GM15510 (cell line): ENCODE measurements around the gene ZNF532.

ENCODE experiments used
- POLR2A ChIP-seq: IDR thresholded peaks from 3 replicates; pipeline ENCODE4 v1.6.1; 2011; ENCODE audit warnings: borderline replicate concordance; ENCODE audit not compliant: insufficient read length; ENCODE audit errors: extremely low read depth

Gene ZNF532

DNA sequence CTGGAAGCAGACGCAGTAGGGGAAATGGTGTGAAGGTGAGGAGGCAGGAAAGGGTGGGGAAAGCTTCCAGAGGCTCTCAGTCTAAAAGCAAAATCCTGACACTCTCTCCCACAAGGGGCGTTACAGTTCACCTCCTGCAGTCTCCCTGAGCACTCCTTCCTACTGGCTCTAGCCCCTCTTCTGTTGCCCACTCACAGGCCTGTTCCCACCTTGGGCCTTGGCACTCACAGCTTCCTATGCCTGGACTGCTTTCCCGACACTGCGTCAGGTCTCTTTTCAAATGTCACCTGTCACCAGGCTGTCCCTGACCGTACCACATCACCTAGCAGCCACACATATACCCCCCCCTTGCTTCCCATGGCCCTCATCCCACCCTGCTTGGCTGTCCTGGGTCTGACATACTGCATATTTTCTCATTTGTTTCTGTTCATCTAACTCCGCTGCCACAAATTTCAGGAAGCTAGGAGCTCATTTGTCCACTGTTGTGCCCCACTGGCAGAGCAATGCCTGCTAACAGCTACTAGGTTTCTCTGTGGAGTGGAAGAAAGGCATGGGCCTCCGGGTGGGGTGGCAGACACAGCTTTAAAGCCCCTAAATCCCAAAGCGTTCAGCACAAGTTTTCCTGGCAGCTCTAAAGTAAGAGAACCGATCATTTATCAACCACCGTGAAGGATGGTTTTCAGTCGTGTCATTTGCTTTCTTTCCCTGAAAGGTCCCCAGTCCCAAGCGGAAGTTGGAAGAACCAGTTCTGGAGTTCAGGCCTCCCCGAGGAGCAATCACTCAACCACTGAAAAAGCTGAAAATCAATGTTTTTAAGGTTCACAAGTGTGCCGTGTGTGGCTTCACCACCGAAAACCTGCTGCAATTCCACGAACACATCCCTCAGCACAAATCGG, 118.8 kb downstream of the ZNF532 start:
- no peak for TF ChIP-seq POLR2A

DNA sequence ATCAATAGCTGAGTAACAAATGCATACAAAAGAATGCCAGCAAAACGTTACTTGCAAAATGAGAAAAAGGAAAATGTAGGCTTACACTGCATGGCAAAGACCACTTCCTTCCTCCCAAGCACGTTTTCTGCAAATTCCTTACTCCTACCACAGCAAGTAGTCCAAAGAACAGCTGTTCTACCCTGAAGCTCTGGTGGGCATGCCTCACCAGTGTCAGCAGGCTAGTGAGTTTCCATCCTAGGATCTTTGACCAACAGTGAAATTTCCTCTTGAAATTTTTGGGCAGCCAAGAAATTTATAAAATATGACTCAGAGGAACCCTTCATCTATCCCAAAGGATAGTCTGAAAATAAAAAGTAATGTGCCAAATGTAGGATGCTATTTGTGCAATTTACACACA, 123.9 kb downstream of the ZNF532 start:
- TF ChIP-seq POLR2A = no peak

- TF ChIP-seq POLR2A = no peak
These were observed 124.6 kb downstream of the ZNF532 start for GRCh38 chr18:58989184-58989759.

DNA sequence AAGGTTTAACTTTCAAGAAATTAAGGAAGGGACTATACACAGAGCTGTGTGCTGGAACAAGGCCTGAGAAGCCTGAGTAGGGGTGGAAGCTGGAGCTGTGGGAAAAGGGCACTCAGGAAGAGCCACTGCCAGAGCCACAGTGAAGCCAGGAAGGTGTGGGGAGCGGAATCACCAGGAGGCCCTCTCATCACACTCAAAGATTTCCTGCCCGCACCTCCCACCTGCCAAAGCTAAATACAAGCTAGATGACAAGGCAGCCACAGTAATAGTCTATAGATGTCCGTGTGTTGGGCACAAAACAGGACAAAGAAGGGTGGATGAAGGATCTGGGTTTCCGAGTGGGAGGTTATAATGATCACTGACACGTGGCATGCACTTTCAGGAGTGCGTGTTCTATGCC, 126.0 kb downstream of the ZNF532 start:
- TF ChIP-seq POLR2A = no peak

DNA sequence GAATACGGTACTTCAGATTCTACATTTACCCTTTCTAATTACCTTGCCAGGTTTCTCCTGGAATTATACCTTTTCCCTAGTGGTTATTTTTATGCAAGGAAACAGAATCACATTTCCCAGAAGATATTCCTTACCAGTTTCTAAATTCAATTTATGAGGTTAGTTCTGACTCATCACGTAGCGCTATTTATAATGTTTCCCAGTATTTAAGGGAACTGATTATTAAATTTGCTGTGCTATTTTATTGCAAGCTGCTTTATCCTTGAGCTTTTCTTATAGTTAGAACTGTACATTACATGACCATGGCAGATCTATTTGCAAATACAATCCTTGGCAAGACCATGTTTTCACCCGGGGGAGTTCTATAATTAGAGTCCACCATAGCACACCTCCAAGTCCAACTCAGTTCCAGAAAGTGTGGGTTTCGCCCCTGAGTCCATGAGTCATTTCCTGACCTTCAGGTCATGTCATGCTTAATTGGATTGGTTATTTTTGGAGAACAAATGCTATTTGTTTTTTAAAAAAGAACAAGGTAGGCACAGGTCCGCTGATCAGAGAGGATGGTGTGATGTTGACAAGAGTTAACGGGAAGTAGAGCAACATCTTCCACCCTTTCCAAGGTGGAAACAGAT, 126.6 kb downstream of the ZNF532 start:
- no peak for TF ChIP-seq POLR2A

GRCh38 chr18:58992301-58993231, 127.9 kb downstream of the ZNF532 start:
- no peak for TF ChIP-seq POLR2A

GRCh38 chr18:58993260-58993659, 128.6 kb downstream of the ZNF532 start:
- no peak for TF ChIP-seq POLR2A

- TF ChIP-seq POLR2A = no peak
These were observed 131.0 kb downstream of the ZNF532 start for GRCh38 chr18:58995663-58996062.

DNA sequence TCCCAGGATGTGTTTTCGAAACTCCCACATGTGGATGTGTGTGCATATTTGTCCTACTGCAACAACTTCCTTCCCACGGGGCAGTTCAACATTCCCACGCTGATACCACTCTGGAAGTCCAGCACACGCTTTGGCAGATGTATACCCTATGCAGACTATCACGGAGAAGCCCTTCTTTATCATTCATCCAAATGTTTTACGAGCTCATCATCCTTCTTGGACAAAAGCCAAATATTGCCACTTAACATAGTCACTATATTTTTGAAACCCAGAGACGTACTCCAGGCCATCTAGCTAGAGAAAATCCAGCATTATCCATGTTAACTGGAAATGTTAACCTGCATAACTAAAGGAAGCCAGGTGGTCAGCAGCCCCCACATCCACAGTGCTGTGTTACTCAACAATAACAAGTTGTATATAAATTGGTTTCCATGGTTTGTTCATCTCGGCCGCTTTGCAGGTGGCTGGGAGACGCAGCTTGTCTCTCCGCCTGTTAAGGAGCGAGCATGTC, 131.5 kb downstream of the ZNF532 start:
- no peak for TF ChIP-seq POLR2A

DNA sequence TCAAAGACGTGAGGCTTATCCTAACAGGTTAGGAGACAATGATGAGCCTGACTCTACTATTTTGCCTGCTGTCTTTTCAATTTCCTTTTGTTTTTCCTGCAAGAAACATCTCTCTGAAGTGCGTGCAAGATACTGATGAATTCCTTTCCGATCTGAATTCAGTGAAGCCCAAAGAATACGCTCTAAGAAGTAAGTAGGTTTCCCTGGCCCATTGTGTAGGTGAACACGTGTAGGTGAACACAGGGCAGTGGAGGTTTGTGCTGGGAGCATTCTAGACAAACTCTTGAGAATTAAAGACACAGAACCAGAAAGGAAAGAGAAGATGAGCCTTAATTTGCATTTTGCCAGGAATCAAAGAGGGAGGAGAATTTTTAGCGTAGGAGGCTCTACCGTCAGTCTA, 132.0 kb downstream of the ZNF532 start:
- TF ChIP-seq POLR2A = no peak

GRCh38 chr18:58997811-58998337, 133.2 kb downstream of the ZNF532 start:
- no peak for TF ChIP-seq POLR2A

- TF ChIP-seq POLR2A = no peak
These were observed 133.9 kb downstream of the ZNF532 start for GRCh38 chr18:58998401-58999203.

DNA sequence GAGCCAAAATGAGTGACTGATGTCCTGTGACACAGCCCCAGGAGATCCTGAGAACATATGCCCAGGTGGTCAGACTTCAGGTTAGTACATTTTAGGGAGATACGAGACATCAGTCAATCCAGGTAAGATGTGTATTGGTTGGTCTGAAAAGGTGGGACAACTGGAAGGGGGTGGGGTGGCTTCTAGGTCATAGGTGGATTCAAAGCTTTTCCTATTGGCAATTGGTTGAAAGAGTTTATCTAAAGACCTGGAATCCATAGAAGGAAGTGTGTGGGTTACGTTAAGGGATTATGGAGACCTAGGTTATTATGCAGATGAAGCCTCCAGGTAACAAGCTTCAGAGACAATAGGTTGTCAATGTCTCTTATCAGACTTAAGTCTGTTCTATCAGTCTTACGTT, 136.5 kb downstream of the ZNF532 start:
- no peak for TF ChIP-seq POLR2A
